ENCODE measurements around the gene PPP2R2C. TPM values are rescaled to one million over a fixed set of nuclear protein-coding genes. Genes with fewer than 3 reads are reported as not detected.

The PPP2R2C gene
- total and polyA plus RNA-seq, 10 of the 15 experiments (the other 5 are each of a cell fraction or from before 2014, with no cell fraction given) = 0.13 to 0.15 TPM; not detected in 8

DNA sequence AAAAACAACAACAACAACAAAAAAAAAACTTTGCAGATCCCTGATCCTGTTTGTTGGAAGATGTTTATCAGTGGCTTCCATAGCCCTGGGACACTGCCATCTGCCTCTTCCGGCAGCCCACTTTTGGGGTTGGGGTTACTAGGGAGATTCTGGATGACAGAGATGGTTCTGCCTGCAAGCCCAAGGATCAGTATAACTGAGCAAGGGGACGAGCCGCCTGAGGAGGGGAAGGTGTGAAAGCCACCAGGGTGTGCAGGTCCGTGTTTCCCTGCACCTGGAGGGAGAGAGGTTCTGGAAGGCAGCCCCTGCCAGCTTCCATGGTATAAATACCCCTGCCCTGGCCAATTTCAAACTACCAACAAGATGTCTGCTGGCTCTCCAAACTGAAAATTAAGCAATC lies 41.5 kb downstream of the PPP2R2C start (continued):
- TF ChIP-seq KLF5 (IDR thresholded peaks at IDR 0.05; ENCODE audit: partially characterized antibody) (no peak), HDGF (IDR thresholded peaks at IDR 0.05) (no peak), CBFB (IDR thresholded peaks at IDR 0.05; ENCODE audit: low read depth) (no peak), SMAD1 (IDR thresholded peaks at IDR 0.05; ENCODE audit: low read depth, partially characterized antibody) (no peak)
- TF ChIP-seq, protein P1, sequence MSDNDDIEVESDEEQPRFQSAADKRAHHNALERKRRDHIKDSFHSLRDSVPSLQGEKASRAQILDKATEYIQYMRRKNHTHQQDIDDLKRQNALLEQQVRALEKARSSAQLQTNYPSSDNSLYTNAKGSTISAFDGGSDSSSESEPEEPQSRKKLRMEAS (IDR thresholded peaks at IDR 0.05; ENCODE audit: low read depth, low read length) = no peak
- TF ChIP-seq, protein P2, sequence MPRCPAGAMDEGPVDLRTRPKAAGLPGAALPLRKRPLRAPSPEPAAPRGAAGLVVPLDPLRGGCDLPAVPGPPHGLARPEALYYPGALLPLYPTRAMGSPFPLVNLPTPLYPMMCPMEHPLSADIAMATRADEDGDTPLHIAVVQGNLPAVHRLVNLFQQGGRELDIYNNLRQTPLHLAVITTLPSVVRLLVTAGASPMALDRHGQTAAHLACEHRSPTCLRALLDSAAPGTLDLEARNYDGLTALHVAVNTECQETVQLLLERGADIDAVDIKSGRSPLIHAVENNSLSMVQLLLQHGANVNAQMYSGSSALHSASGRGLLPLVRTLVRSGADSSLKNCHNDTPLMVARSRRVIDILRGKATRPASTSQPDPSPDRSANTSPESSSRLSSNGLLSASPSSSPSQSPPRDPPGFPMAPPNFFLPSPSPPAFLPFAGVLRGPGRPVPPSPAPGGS (IDR thresholded peaks at IDR 0.05; ENCODE audit: borderline replicate concordance, insufficient read depth, low read depth, low read length, poor library complexity, severe bottlenecking) = no peak

GRCh38 chr4:6427439-6428090 lies 44.8 kb downstream of the PPP2R2C start:
- no peaks in the 10 kb centered on the region for H3K79me2 ChIP-seq (ENCODE audit: control insufficient read depth, insufficient read depth, low read length)
- H3K4me1 ChIP-seq (ENCODE audit: control insufficient read depth, insufficient read depth, low read length) = peaks cover 18% of the 10 kb centered on the region
- no peak overlapping the region for H3K4me3 ChIP-seq
- 28% methylated on average over 5 of the region's 5 CpGs for WGBS (ENCODE audit: insufficient coverage, insufficient replicate concordance, low lambda C conversion rate, missing lambda C conversion rate)
- H3K27me3 ChIP-seq (replicated peaks in 1 of 2; ENCODE audit: control insufficient read depth in 2 of 2, insufficient read depth in 2 of 2, low read length in 1 of 2) = no peaks in the 10 kb centered on the region; a peak in 1 of 4 replicates
- TF ChIP-seq CBX5 (IDR thresholded peaks at IDR 0.05; ENCODE audit: low read depth) = no peak
- no peak for TF ChIP-seq SMARCA5 (IDR thresholded peaks at IDR 0.05)
- no peak for TF ChIP-seq ZSCAN29 (IDR thresholded peaks at IDR 0.05)
- TF ChIP-seq MYB (IDR thresholded peaks at IDR 0.05; ENCODE audit: borderline replicate concordance, low read depth, low read length) = no peak
- TF ChIP-seq, protein P3, sequence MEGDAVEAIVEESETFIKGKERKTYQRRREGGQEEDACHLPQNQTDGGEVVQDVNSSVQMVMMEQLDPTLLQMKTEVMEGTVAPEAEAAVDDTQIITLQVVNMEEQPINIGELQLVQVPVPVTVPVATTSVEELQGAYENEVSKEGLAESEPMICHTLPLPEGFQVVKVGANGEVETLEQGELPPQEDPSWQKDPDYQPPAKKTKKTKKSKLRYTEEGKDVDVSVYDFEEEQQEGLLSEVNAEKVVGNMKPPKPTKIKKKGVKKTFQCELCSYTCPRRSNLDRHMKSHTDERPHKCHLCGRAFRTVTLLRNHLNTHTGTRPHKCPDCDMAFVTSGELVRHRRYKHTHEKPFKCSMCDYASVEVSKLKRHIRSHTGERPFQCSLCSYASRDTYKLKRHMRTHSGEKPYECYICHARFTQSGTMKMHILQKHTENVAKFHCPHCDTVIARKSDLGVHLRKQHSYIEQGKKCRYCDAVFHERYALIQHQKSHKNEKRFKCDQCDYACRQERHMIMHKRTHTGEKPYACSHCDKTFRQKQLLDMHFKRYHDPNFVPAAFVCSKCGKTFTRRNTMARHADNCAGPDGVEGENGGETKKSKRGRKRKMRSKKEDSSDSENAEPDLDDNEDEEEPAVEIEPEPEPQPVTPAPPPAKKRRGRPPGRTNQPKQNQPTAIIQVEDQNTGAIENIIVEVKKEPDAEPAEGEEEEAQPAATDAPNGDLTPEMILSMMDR (IDR thresholded peaks at IDR 0.05 in 2 of 3, conservative IDR thresholded peaks at IDR 0.05 in 1 of 3; ENCODE audit: control insufficient read depth in 2 of 3, extremely low read depth in 1 of 3, insufficient read depth in 1 of 3, low read depth in 3 of 3, low read length in 3 of 3) = no peak
- TF ChIP-seq SIX5 (IDR thresholded peaks at IDR 0.05; ENCODE audit: low read depth, low read length, severe bottlenecking) = no peak
- TF ChIP-seq NFYB (IDR thresholded peaks at IDR 0.05; ENCODE audit: insufficient read depth, low read depth, low read length) = no peak
- TF ChIP-seq SIN3A (IDR thresholded peaks at IDR 0.05; ENCODE audit: low read depth, low read length) = no peak
- FAIRE-seq (no peak), ATAC-seq (no peak), DNase-seq (ENCODE audit: low read depth, low spot score) (no peak)
- no peak overlapping the region for H2AFZ ChIP-seq (ENCODE audit: control insufficient read depth, low read depth, low read length)
- no peaks in the 10 kb centered on the region; the same call in 2 of the 3 replicates for H3K9me3 ChIP-seq (replicated peaks; ENCODE audit: control insufficient read depth, insufficient read depth, low read length)
- H3K27ac ChIP-seq (ENCODE audit: control insufficient read depth, insufficient read depth) = no peak overlapping the region
- no peak overlapping the region for H3K9ac ChIP-seq (ENCODE audit: control insufficient read depth, insufficient read depth, low read length)
- intact Hi-C loops (cut with micrococcal nuclease; ENCODE audit: unreplicated experiment) (no loop called here), in situ Hi-C loops (cut with MboI) (no loop called here)
- POLR2A ChIA-PET = no interaction called here
- no peak overlapping the region for H3K4me2 ChIP-seq (ENCODE audit: control insufficient read depth, insufficient read depth)
- RAD21 ChIA-PET (ENCODE audit: unreplicated experiment) = no interaction called here
- CTCF ChIA-PET = interaction anchor here (1.3 kb wide), 1 partner anchor 84 kb away, joined by 4 read pairs; no protein-coding TSS in a partner anchor
- no peaks in the 10 kb centered on the region for H3K36me3 ChIP-seq (ENCODE audit: control insufficient read depth in 2 of 2, insufficient read depth in 2 of 2, low read length in 1 of 2)
- SMC1A ChIA-PET (ENCODE audit: uncharacterized antibody, unreplicated experiment) = no interaction called here
- BruUV-seq (replicated peaks) = no TSS peak
- H4K20me1 ChIP-seq (ENCODE audit: control insufficient read depth, insufficient read depth) = no peaks in the 10 kb centered on the region

All from GM12878 (cell line).